T-helper 1 cell treated with Interleukin-12 subunit alpha and Interleukin-12 subunit beta and Interleukin-4 antibody, amounts not matched to agents 30 μg/mL and 1 μg/mL, for 36 hours (primary cell): ENCODE data around the gene OR51A4.
"Not testable (repeated sequence)": the region's sequence is repeated elsewhere in the genome, so short reads cannot be mapped to it uniquely, and the experiment has no call there.

Source experiments
- H3K27ac Mint-ChIP-seq: one replicate; pipeline ENCODE4 v1.8.0; 2021; ENCODE audit warnings: mild to moderate bottlenecking, mixed read lengths
- H3K27me3 Mint-ChIP-seq: one replicate; pipeline ENCODE4 v1.8.0; 2021; ENCODE audit warnings: low read depth, mixed read lengths
- H3K36me3 Mint-ChIP-seq: one replicate; pipeline ENCODE4 v1.8.0; 2021; ENCODE audit warnings: low read depth, mixed read lengths
- H3K4me1 Mint-ChIP-seq: one replicate; pipeline ENCODE4 v1.8.0; 2021; ENCODE audit warnings: low read depth, mixed read lengths
- H3K4me3 Mint-ChIP-seq: one replicate; pipeline ENCODE4 v1.8.0; 2021; ENCODE audit warnings: mild to moderate bottlenecking, moderate library complexity, mixed read lengths
- H3K9me3 Mint-ChIP-seq: one replicate; pipeline ENCODE4 v1.8.0; 2021; ENCODE audit warnings: mixed read lengths

Gene OR51A4, protein sequence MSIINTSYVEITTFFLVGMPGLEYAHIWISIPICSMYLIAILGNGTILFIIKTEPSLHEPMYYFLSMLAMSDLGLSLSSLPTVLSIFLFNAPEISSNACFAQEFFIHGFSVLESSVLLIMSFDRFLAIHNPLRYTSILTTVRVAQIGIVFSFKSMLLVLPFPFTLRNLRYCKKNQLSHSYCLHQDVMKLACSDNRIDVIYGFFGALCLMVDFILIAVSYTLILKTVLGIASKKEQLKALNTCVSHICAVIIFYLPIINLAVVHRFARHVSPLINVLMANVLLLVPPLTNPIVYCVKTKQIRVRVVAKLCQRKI

DNA sequence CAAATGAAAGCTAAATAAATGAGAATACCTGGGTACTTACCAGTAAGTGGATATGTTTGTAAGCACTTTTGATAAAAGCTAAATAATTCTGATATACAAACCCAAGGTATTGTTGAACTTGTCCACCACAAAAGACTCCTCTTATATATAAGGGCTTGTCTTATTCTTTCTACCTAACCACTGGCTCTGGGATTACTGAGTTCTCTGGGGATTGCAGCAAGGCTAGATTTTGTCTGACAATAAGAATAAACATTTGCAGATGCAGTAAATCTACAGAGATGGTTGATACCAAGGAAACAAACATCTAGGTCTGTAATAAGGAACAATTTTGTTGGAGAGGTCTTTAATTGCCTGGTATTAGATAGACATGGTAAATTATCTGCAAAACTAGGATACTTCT lies at the start of gene OR51A4:
OR51A4 (minus strand) TSS at position 101 of the 400 bp plus-strand sequence. CDS start 505 bp downstream, outside the sequence.
- Mint-ChIP-seq H3K27ac (no peak within 1 kb of the TSS), H3K27me3 (no peaks in the 10 kb centered on the region), H3K4me3 (no peak within 1 kb of the TSS), H3K36me3 (no peaks in the 10 kb centered on the region), H3K9me3 (no peaks in the 10 kb centered on the region), H3K4me1 (no peaks in the 10 kb centered on the region)

DNA sequence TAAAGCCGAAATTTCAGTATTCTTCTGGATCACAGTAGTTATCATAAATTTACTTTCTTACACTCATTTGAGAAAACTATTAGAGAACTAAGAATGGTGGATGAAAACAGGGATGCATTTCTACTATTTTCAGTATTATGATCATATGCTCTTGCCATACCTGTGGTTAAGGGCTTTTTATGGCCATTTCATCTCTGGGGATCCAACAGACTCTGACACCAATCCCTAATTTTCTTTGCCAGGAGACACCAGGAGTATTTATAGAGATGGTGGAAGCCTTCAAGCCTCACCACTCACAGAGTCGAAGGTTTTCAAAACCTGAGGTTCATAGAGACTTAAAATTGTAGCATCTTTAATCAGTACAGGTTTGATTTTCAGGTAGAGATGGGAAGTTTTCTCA lies 47.1 kb upstream of the OR51A4 start, which contains the start of gene OR51L1:
OR51L1 (plus strand) TSS at position 301 of the 400 bp plus-strand sequence. CDS start 4,132 bp downstream, outside the sequence.
- no peaks in the 10 kb centered on the region for H3K9me3 Mint-ChIP-seq
- H3K27ac Mint-ChIP-seq, result no peak within 1 kb of the TSS
- H3K4me3 Mint-ChIP-seq, result no peak within 1 kb of the TSS
- H3K4me1 Mint-ChIP-seq, result no peaks in the 10 kb centered on the region
- no peaks in the 10 kb centered on the region for H3K27me3 Mint-ChIP-seq
- H3K36me3 Mint-ChIP-seq, result no peaks in the 10 kb centered on the region

GRCh38 chr11:4991060-4991459 lies 43.7 kb upstream of the OR51A4 start:
- no peaks in the 10 kb centered on the region for H3K27me3 Mint-ChIP-seq
- no peaks in the 10 kb centered on the region for H3K4me1 Mint-ChIP-seq
- H3K36me3 Mint-ChIP-seq, result no peaks in the 10 kb centered on the region
- H3K9me3 Mint-ChIP-seq, result no peaks in the 10 kb centered on the region
- H3K4me3 Mint-ChIP-seq, result no peak overlapping the region
- no peak overlapping the region for H3K27ac Mint-ChIP-seq

GRCh38 chr11:4983841-4984240 lies 36.4 kb upstream of the OR51A4 start:
- no peak overlapping the region for H3K27ac Mint-ChIP-seq
- H3K36me3 Mint-ChIP-seq, result no peaks in the 10 kb centered on the region
- no peaks in the 10 kb centered on the region for H3K27me3 Mint-ChIP-seq
- no peak overlapping the region for H3K4me3 Mint-ChIP-seq
- no peaks in the 10 kb centered on the region for H3K4me1 Mint-ChIP-seq
- no peaks in the 10 kb centered on the region for H3K9me3 Mint-ChIP-seq

GRCh38 chr11:4982678-4983077 lies 35.3 kb upstream of the OR51A4 start:
- Mint-ChIP-seq H3K4me1 (no peaks in the 10 kb centered on the region), H3K36me3 (no peaks in the 10 kb centered on the region), H3K27ac (no peak overlapping the region), H3K4me3 (no peak overlapping the region), H3K27me3 (no peaks in the 10 kb centered on the region), H3K9me3 (no peaks in the 10 kb centered on the region)

GRCh38 chr11:4979036-4979435 lies 31.6 kb upstream of the OR51A4 start:
- Mint-ChIP-seq H3K27me3 (no peaks in the 10 kb centered on the region), H3K4me3 (no peak overlapping the region)

DNA sequence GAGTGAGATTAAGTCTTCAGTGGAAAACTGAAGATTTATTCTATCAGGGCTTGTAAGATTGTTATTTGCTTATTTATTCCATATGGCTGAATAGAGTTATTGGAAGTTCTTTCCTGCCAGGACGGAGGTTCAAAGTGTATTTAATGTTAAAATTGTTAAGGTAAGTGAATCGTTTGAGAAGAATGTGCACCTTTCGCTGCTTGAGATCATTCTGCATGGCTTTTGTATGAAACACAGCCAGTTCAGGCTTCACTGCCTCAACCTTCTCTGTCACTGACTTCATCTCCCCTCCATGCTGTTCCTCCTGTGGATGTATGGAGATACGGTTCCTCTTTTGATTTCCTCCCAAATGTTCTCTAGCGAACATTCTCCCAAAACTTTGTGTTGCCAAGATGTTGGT lies 28.0 kb upstream of the OR51A4 start:
- Mint-ChIP-seq H3K27ac (no peak overlapping the region), H3K27me3 (no peaks in the 10 kb centered on the region), H3K9me3 (no peaks in the 10 kb centered on the region), H3K4me1 (no peaks in the 10 kb centered on the region), H3K36me3 (no peaks in the 10 kb centered on the region), H3K4me3 (no peak overlapping the region)

More at GRCh38 chr11:4979036-4979435, 31.6 kb upstream of the OR51A4 start:
- H3K4me1 Mint-ChIP-seq, result no peaks in the 10 kb centered on the region
- no peaks in the 10 kb centered on the region for H3K9me3 Mint-ChIP-seq
- H3K36me3 Mint-ChIP-seq, result no peaks in the 10 kb centered on the region
- H3K27ac Mint-ChIP-seq, result no peak overlapping the region

- Mint-ChIP-seq H3K36me3 (no peaks in the 10 kb centered on the region), H3K9me3 (no peaks in the 10 kb centered on the region), H3K4me3 (no peak overlapping the region), H3K27ac (no peak overlapping the region), H3K4me1 (no peaks in the 10 kb centered on the region), H3K27me3 (no peaks in the 10 kb centered on the region)
Measured at GRCh38 chr11:4962816-4963215, 15.4 kb upstream of the OR51A4 start.

GRCh38 chr11:4960877-4961276 lies 13.5 kb upstream of the OR51A4 start:
- Mint-ChIP-seq H3K27me3 (no peaks in the 10 kb centered on the region), H3K4me3 (no peak overlapping the region), H3K4me1 (no peaks in the 10 kb centered on the region), H3K27ac (no peak overlapping the region), H3K36me3 (no peaks in the 10 kb centered on the region), H3K9me3 (no peaks in the 10 kb centered on the region)

- Mint-ChIP-seq H3K9me3 (no peaks in the 10 kb centered on the region), H3K4me1 (no peaks in the 10 kb centered on the region), H3K36me3 (no peaks in the 10 kb centered on the region), H3K27ac (no peak overlapping the region), H3K4me3 (no peak overlapping the region), H3K27me3 (no peaks in the 10 kb centered on the region)
Measured at GRCh38 chr11:4957396-4957795, 10.0 kb upstream of the OR51A4 start.

- not testable (repeated sequence) for H3K27me3 Mint-ChIP-seq, H3K4me3 Mint-ChIP-seq
Measured at GRCh38 chr11:4955613-4956012, 8.2 kb upstream of the OR51A4 start, which contains the start of gene OR51A2. Gene OR51A2 (minus strand): TSS chr11:4955713. CDS start chr11:4955713, 0 bp downstream.

GRCh38 chr11:4936745-4937144 lies 10.7 kb downstream of the OR51A4 start:
- H3K27me3 Mint-ChIP-seq, result no peaks in the 10 kb centered on the region
- H3K4me1 Mint-ChIP-seq, result no peaks in the 10 kb centered on the region
- no peaks in the 10 kb centered on the region for H3K9me3 Mint-ChIP-seq
- no peaks in the 10 kb centered on the region for H3K36me3 Mint-ChIP-seq
- H3K4me3 Mint-ChIP-seq, result no peak overlapping the region
- no peak overlapping the region for H3K27ac Mint-ChIP-seq

More at GRCh38 chr11:4955613-4956012, 8.2 kb upstream of the OR51A4 start, which contains the start of gene OR51A2:
- H3K27ac Mint-ChIP-seq, H3K36me3 Mint-ChIP-seq, H3K4me1 Mint-ChIP-seq, H3K9me3 Mint-ChIP-seq: not testable (repeated sequence)

DNA sequence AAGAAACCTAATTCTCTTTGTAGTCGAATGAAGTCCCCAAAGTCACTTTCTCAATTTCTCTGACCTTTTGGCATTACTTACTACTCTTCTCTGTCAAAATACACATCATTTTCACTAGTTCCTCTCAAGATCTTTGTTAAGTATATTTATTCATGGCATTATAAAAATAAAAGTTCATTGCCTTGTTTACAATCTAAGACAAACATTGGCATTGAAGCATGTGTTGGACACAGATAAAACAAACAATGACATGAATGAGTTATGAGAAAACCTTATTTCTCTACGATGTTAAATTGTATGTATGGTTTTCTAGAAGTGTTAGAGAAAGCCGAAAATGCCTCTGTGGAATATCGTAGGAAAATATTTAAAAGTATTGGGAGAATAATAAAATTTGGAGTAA lies 14.7 kb downstream of the OR51A4 start:
- Mint-ChIP-seq H3K9me3 (no peaks in the 10 kb centered on the region), H3K27ac (no peak overlapping the region)

DNA sequence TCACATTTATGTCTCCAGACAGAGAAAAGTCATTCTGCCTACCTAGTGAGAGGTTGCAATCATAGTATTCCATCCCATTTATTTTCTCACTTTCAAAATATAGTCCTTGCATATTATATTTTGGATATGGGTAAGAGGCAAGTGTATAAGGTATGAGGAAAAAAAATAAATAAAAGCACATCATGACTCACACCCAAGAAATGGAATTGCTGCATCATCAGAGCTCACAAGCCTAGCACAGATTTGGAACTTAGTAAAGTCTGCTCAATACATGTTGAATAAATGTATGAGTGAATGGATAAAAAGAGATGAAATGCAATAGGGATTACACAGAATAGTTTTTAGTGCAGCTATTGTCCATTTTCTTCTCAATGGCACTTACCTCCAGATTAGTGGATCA lies 20.8 kb downstream of the OR51A4 start:
- Mint-ChIP-seq H3K27me3 (no peaks in the 10 kb centered on the region), H3K4me1 (no peaks in the 10 kb centered on the region), H3K9me3 (no peaks in the 10 kb centered on the region), H3K4me3 (no peak overlapping the region), H3K27ac (no peak overlapping the region), H3K36me3 (no peaks in the 10 kb centered on the region)

More for the DNA sequence above, 14.7 kb downstream of the OR51A4 start:
- H3K27me3 Mint-ChIP-seq, result no peaks in the 10 kb centered on the region
- H3K36me3 Mint-ChIP-seq, result no peaks in the 10 kb centered on the region
- H3K4me3 Mint-ChIP-seq, result no peak overlapping the region
- no peaks in the 10 kb centered on the region for H3K4me1 Mint-ChIP-seq

- H3K4me3 Mint-ChIP-seq, result no peak within 1 kb of the TSS
Measured at GRCh38 chr11:4924239-4924638, 23.2 kb downstream of the OR51A4 start, which contains the start of gene OR51G1. Gene OR51G1 (minus strand): TSS chr11:4924339. CDS start chr11:4924339, 0 bp downstream.

More at GRCh38 chr11:4924239-4924638, 23.2 kb downstream of the OR51A4 start, which contains the start of gene OR51G1:
- Mint-ChIP-seq H3K4me1 (no peaks in the 10 kb centered on the region), H3K27ac (no peak within 1 kb of the TSS), H3K9me3 (no peaks in the 10 kb centered on the region), H3K36me3 (no peaks in the 10 kb centered on the region), H3K27me3 (no peaks in the 10 kb centered on the region)
